ENCODE data around the gene ZNRF1. TPM values are rescaled to one million over a fixed set of nuclear protein-coding genes. Genes with fewer than 3 reads are reported as not detected.

ZNRF1 gene
- total RNA-seq, 6 experiments from 2014 or later, result 10.2 to 18.8 (median 11.1) TPM

DNA sequence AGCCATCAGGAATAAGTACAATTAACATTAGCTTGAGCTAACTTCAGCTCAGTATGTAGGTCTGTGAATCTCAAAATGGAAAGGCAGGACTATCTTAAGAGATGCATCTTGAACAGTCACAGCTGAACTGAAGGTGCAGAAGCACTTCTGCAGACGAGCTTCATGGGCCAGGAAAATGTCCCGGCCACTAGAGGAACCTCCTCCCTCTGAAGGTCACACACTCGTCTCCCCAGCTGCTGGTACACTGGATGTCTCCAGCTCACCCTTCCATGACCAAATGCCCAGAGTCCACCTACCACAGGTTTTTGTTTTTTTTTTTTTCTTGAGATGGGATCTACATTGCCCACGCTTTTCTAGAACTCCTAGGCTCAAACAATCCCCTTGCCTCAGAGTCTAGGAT lies 47.1 kb upstream of the ZNRF1 start:
- no peak for DNase-seq
- H3K36me3 ChIP-seq, result peaks cover 0 to 63% (median 22%) of the 10 kb centered on the region in 4 donors
- no peaks in the 10 kb centered on the region for H3K4me1 ChIP-seq
- H3K27ac ChIP-seq, result no peak overlapping the region
- H3K9me3 ChIP-seq, result no peaks in the 10 kb centered on the region
- TF ChIP-seq POLR2A (IDR thresholded peaks at IDR 0.05), result no peak
- TF ChIP-seq, protein P1, sequence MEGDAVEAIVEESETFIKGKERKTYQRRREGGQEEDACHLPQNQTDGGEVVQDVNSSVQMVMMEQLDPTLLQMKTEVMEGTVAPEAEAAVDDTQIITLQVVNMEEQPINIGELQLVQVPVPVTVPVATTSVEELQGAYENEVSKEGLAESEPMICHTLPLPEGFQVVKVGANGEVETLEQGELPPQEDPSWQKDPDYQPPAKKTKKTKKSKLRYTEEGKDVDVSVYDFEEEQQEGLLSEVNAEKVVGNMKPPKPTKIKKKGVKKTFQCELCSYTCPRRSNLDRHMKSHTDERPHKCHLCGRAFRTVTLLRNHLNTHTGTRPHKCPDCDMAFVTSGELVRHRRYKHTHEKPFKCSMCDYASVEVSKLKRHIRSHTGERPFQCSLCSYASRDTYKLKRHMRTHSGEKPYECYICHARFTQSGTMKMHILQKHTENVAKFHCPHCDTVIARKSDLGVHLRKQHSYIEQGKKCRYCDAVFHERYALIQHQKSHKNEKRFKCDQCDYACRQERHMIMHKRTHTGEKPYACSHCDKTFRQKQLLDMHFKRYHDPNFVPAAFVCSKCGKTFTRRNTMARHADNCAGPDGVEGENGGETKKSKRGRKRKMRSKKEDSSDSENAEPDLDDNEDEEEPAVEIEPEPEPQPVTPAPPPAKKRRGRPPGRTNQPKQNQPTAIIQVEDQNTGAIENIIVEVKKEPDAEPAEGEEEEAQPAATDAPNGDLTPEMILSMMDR (IDR thresholded peaks at IDR 0.05), result no peak
- intact Hi-C loops (cut with DNase I), result no loop called here
- no peaks in the 10 kb centered on the region for H3K27me3 ChIP-seq
- 68% methylated on average over 4 of the region's 4 CpGs for WGBS (ENCODE audit: insufficient coverage, low coverage, low lambda C conversion rate, missing lambda C conversion rate)
- H3K4me3 ChIP-seq, result no peak overlapping the region
- ATAC-seq, result no peak

- H3K27ac ChIP-seq, result no peak overlapping the region
- H3K36me3 ChIP-seq, result peaks cover 0 to 40% (median 10%) of the 10 kb centered on the region in 4 donors
- intact Hi-C loops (cut with DNase I), result no loop called here
- DNase-seq (no peak), ATAC-seq (no peak)
- no peaks in the 10 kb centered on the region for H3K27me3 ChIP-seq
- no peaks in the 10 kb centered on the region for H3K4me1 ChIP-seq
- 82% methylated on average over 4 of the region's 4 CpGs for WGBS (ENCODE audit: insufficient coverage, low coverage, low lambda C conversion rate, missing lambda C conversion rate)
- no peak overlapping the region for H3K4me3 ChIP-seq
- no peaks in the 10 kb centered on the region for H3K9me3 ChIP-seq
- TF ChIP-seq POLR2A (IDR thresholded peaks at IDR 0.05), result no peak
- TF ChIP-seq, protein P1 (IDR thresholded peaks at IDR 0.05), result no peak
Observed at GRCh38 chr16:74954763-74955162, 44.1 kb upstream of the ZNRF1 start.

DNA sequence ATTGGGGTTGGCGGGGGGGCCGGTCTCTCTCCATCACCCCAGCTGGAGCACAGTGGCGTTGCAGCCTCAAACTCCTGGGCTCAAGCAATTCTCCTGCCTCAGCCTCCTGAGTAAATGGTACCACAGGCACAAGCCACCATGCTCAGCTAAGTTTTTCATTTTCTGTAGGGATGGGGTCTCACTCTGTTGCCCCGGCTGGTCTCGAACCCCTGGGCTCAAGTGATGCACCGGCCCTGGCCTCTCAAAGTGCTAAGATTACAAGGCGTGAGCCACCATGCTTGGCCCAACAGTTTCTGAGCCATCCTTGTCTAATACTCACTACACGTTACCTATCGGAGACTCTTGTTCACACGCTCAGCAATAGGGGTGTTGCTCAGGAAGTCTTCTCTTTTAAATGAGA lies 25.5 kb upstream of the ZNRF1 start:
- WGBS (ENCODE audit: insufficient coverage, low coverage, low lambda C conversion rate, missing lambda C conversion rate), result 86% methylated on average over 7 of the region's 10 CpGs
- H3K4me1 ChIP-seq, result no peaks in the 10 kb centered on the region
- no peaks in the 10 kb centered on the region for H3K27me3 ChIP-seq
- ATAC-seq (no peak), DNase-seq (no peak)
- H3K36me3 ChIP-seq, result peaks cover 0 to 2% (median 0%) of the 10 kb centered on the region in 4 donors
- intact Hi-C loops (cut with DNase I), result no loop called here
- no peak for TF ChIP-seq POLR2A (IDR thresholded peaks at IDR 0.05)
- TF ChIP-seq, protein P1 (IDR thresholded peaks at IDR 0.05), result no peak
- no peak overlapping the region for H3K4me3 ChIP-seq
- H3K27ac ChIP-seq, result no peak overlapping the region
- no peaks in the 10 kb centered on the region for H3K9me3 ChIP-seq

DNA sequence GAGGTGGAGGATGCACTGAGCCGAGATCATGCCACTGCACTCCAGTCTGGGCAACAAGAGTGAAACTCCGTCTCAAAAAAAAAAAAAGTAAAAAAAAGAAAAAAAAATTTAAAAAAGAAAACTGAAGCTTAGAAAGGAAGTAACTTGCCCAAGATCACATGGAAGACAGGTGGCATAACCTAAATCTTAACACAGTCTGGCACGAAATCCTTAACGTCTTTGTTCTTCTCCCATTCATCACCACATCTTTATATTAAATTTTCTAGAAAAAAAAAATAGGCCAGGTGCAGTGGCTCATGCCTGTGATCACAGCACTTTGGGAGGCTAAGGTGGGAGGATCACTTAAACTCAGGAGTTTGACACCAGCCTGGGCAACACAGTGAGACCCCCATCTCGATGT lies 23.2 kb upstream of the ZNRF1 start:
- no peak overlapping the region for H3K27ac ChIP-seq
- H3K4me3 ChIP-seq, result no peak overlapping the region
- H3K27me3 ChIP-seq, result no peaks in the 10 kb centered on the region
- intact Hi-C loops (cut with DNase I), result no loop called here
- WGBS (ENCODE audit: insufficient coverage, low coverage, low lambda C conversion rate, missing lambda C conversion rate), result 78% methylated on average over 3 of the region's 5 CpGs
- DNase-seq, result no peak
- H3K36me3 ChIP-seq, result peaks cover 0 to 2% (median 0%) of the 10 kb centered on the region in 4 donors
- ATAC-seq, result no peak
- no peaks in the 10 kb centered on the region for H3K9me3 ChIP-seq
- no peaks in the 10 kb centered on the region for H3K4me1 ChIP-seq
- TF ChIP-seq, protein P1 (IDR thresholded peaks at IDR 0.05), result no peak
- TF ChIP-seq POLR2A (IDR thresholded peaks at IDR 0.05), result no peak

DNA sequence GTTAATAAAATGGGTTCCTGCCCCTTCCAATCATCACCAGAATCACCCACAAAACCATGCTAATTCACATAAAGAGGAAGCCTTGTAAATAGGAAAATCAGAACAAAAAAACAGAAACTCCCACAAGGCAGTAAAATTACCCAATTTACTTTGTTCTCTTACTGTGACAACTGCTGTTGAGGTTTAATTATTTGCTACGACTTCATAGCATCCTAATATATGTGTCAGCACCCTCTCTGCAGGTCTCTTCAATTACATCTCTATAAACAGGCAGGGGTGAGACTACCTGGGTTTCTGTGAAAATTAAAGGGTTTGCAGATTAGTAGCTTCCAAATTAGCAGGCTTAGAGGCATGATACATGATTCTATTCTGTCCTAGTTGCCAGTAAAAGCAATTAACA lies 16.6 kb upstream of the ZNRF1 start:
- H3K4me3 ChIP-seq, result no peak overlapping the region
- peaks cover 0 to 2% (median 0%) of the 10 kb centered on the region in 4 donors for H3K36me3 ChIP-seq
- intact Hi-C loops (cut with DNase I), result no loop called here
- H3K27ac ChIP-seq, result no peak overlapping the region
- peaks cover 0 to 16% (median 0%) of the 10 kb centered on the region in 4 donors for H3K4me1 ChIP-seq
- no peak for ATAC-seq
- WGBS (ENCODE audit: insufficient coverage, low coverage, low lambda C conversion rate, missing lambda C conversion rate), result 21% methylated on average over 1 of the region's 1 CpG
- H3K9me3 ChIP-seq, result no peaks in the 10 kb centered on the region
- TF ChIP-seq POLR2A (IDR thresholded peaks at IDR 0.05), result no peak
- TF ChIP-seq, protein P1 (IDR thresholded peaks at IDR 0.05), result no peak
- DNase-seq, result no peak
- H3K27me3 ChIP-seq, result no peaks in the 10 kb centered on the region

Measured in right lobe of liver (tissue), 6 donors.